ENCODE measurements around the gene LCE2B. TPM values are rescaled to one million over a fixed set of nuclear protein-coding genes. Genes with fewer than 3 reads are reported as not detected.
"Not testable (repeated sequence)": the region's sequence is repeated elsewhere in the genome, so short reads cannot be mapped to it uniquely, and the experiment has no call there.

LCE2B gene, protein sequence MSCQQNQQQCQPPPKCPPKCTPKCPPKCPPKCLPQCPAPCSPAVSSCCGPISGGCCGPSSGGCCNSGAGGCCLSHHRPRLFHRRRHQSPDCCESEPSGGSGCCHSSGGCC
- not detected for total RNA-seq

DNA sequence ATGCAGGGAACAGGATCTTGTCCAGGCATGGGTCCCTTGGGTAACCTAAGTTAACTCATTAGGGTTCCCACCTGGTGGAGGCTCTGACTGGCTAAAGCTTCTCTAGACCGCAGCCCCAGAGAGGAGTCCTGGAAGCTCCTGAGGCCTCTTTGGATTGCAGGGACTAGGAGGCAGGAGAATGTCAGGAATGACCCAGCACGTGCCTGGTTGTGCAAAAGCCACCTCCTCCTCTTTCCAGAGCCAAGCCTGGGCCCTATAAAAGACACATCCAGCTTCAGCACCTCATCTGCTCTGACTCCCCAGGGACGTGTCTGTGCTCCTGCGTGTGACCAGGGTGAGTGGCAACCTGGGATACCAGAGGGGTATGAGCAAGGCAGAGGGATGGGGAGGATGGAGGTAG, at the start of gene LCE2B:
Gene LCE2B, plus strand, starts transcription at position 301 of the 400 bp plus-strand sequence. CDS start 721 bp downstream, outside the sequence.
- H3K27me3 ChIP-seq (ENCODE audit: insufficient read depth, low read length); H3K4me1 ChIP-seq (ENCODE audit: insufficient read depth, low read length); H3K9me3 ChIP-seq (ENCODE audit: low read depth, low read length); H3K4me3 ChIP-seq (ENCODE audit: low read length): not testable (repeated sequence)

DNA sequence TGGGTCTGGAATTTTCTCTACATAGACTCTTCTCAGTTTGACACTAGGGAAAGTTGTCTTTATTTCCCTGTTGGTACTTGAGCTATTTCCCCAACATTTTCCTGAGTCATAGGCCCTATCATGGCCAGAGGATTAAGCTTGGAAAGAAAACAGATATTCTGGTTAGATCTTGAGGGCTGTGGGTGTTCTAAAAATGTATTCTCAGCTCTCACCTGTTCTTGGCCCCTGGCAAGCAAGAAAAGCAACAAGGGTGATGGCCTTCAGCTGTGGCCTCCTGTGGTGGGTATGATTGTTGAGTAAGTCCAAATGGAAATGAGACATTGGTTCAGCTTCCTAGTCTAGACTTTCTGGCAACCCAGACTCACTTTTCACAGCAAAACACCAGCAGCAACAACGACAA, 45.6 kb upstream of the LCE2B start:
- H3K9me3 ChIP-seq (ENCODE audit: low read depth, low read length): no peaks in the 10 kb centered on the region
- no peaks in the 10 kb centered on the region for H3K27me3 ChIP-seq (ENCODE audit: insufficient read depth, low read length)
- no peaks in the 10 kb centered on the region for H3K4me1 ChIP-seq (ENCODE audit: insufficient read depth, low read length)
- no peak overlapping the region for H3K4me3 ChIP-seq (ENCODE audit: low read length)

DNA sequence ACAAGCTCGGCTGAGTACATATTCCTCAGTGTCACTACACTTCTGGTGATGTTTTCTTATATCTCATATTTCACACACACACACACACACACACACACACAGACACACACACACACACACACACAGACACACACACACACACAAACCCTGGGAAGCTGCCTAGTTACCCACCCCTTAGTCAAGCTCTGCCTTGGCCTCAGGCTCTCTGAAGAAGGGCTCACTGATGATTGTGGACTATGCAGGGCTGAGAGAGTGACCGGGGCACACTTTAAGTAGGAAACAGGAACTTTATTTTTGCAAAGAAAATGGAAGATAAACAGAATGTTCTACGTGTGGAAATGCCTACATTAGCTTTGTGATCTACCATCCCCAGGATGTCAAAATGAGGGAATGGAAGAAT, 42.0 kb upstream of the LCE2B start:
- no peaks in the 10 kb centered on the region for H3K9me3 ChIP-seq (ENCODE audit: low read depth, low read length)
- H3K4me1 ChIP-seq (ENCODE audit: insufficient read depth, low read length): no peaks in the 10 kb centered on the region
- no peak overlapping the region for H3K4me3 ChIP-seq (ENCODE audit: low read length)
- H3K27me3 ChIP-seq (ENCODE audit: insufficient read depth, low read length): no peaks in the 10 kb centered on the region

GRCh38 chr1:152645146-152645545, 40.8 kb upstream of the LCE2B start:
- no peaks in the 10 kb centered on the region for H3K9me3 ChIP-seq (ENCODE audit: low read depth, low read length)
- H3K27me3 ChIP-seq (ENCODE audit: insufficient read depth, low read length): peaks cover under 1% of the 10 kb centered on the region
- H3K4me3 ChIP-seq (ENCODE audit: low read length): no peak overlapping the region
- no peaks in the 10 kb centered on the region for H3K4me1 ChIP-seq (ENCODE audit: insufficient read depth, low read length)

DNA sequence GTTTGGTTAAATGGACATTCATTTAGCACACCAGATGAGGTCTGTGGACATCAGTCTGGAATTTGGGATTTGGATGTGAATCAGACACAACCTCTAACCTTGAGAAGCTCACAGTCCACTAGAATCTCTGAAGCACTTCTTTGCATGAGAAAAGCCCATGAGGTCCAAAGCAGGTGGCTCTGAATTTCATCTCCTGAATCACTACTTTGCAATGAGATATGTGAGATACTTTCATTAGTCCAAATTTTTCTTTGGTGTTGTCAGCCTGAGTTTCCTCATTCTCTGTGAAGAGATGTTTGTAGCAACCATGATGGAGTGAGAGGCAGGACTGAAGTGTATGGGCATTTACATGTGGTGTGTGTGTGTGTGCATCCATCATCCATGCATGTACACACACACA, 39.3 kb upstream of the LCE2B start:
- Histone ChIP-seq H3K9me3 (ENCODE audit: low read depth, low read length) (no peaks in the 10 kb centered on the region), H3K27me3 (ENCODE audit: insufficient read depth, low read length) (peaks cover 9% of the 10 kb centered on the region), H3K4me1 (ENCODE audit: insufficient read depth, low read length) (no peaks in the 10 kb centered on the region), H3K4me3 (ENCODE audit: low read length) (no peak overlapping the region)

GRCh38 chr1:152654110-152654509, 31.8 kb upstream of the LCE2B start:
- Histone ChIP-seq H3K9me3 (ENCODE audit: low read depth, low read length) (no peaks in the 10 kb centered on the region), H3K27me3 (ENCODE audit: insufficient read depth, low read length) (peaks cover 13% of the 10 kb centered on the region), H3K4me1 (ENCODE audit: insufficient read depth, low read length) (no peaks in the 10 kb centered on the region), H3K4me3 (ENCODE audit: low read length) (no peak overlapping the region)

GRCh38 chr1:152656459-152656858, 29.5 kb upstream of the LCE2B start:
- no peaks in the 10 kb centered on the region for H3K9me3 ChIP-seq (ENCODE audit: low read depth, low read length)

GRCh38 chr1:152657677-152658076, 28.2 kb upstream of the LCE2B start:
- no peaks in the 10 kb centered on the region for H3K27me3 ChIP-seq (ENCODE audit: insufficient read depth, low read length)
- no peaks in the 10 kb centered on the region for H3K9me3 ChIP-seq (ENCODE audit: low read depth, low read length)
- no peaks in the 10 kb centered on the region for H3K4me1 ChIP-seq (ENCODE audit: insufficient read depth, low read length)
- H3K4me3 ChIP-seq (ENCODE audit: low read length): no peak overlapping the region

More at GRCh38 chr1:152656459-152656858, 29.5 kb upstream of the LCE2B start:
- Histone ChIP-seq H3K4me3 (ENCODE audit: low read length) (no peak overlapping the region), H3K4me1 (ENCODE audit: insufficient read depth, low read length) (no peaks in the 10 kb centered on the region), H3K27me3 (ENCODE audit: insufficient read depth, low read length) (peaks cover 6% of the 10 kb centered on the region)

DNA sequence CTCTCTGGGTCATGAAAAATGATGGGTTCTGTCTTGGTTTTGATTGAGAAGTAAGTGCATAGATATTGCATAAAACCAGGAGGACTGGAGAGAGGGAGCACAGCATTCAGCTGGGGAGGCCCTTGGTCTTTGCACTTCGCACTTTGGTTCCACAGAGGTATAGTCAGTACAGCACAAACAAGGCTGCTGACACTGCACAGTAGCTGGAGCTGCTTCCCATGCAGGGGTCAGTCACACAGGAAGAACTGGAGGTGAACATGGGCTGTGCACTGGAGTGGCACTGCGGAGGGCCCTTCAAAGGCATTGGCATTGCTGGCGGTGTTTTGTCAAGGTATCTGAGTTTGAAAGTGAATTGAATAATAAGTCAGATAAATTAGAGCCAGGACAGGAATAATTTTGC, 27.3 kb upstream of the LCE2B start:
- H3K27me3 ChIP-seq (ENCODE audit: insufficient read depth, low read length): no peaks in the 10 kb centered on the region
- no peaks in the 10 kb centered on the region for H3K4me1 ChIP-seq (ENCODE audit: insufficient read depth, low read length)
- H3K4me3 ChIP-seq (ENCODE audit: low read length): no peak overlapping the region
- no peaks in the 10 kb centered on the region for H3K9me3 ChIP-seq (ENCODE audit: low read depth, low read length)

GRCh38 chr1:152663098-152663497, 22.8 kb upstream of the LCE2B start, which contains the start of gene LCE2D:
Gene LCE2D (plus strand): TSS chr1:152663380. CDS start chr1:152664106, 726 bp downstream.
- Histone ChIP-seq H3K9me3 (ENCODE audit: low read depth, low read length) (no peaks in the 10 kb centered on the region), H3K4me1 (ENCODE audit: insufficient read depth, low read length) (no peaks in the 10 kb centered on the region), H3K4me3 (ENCODE audit: low read length) (no peak within 1 kb of the TSS), H3K27me3 (ENCODE audit: insufficient read depth, low read length) (no peaks in the 10 kb centered on the region)

DNA sequence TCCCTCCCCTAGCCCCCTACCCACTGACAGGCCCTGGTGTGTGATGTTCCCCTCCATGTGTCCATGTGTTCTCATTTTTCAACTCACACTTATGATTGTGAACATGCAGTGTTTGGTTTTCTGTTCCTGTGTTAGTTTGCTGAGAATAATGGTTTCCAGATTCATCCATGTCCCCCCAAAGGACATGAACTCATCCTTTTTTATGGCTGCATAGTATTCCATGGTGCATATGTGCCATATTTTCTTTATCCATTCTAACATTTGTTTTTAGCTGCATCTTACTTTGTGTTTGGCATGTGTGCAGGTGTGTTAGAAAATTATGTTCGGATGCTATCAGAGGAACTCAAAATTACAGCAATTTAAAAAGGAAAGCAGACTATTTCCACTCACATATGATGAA, 19.8 kb upstream of the LCE2B start:
- not testable (repeated sequence) for H3K27me3 ChIP-seq (ENCODE audit: insufficient read depth, low read length)

GRCh38 chr1:152667648-152668047, 18.3 kb upstream of the LCE2B start:
- no peaks in the 10 kb centered on the region for H3K27me3 ChIP-seq (ENCODE audit: insufficient read depth, low read length)
- H3K4me1 ChIP-seq (ENCODE audit: insufficient read depth, low read length): no peaks in the 10 kb centered on the region
- no peak overlapping the region for H3K4me3 ChIP-seq (ENCODE audit: low read length)
- H3K9me3 ChIP-seq (ENCODE audit: low read depth, low read length): no peaks in the 10 kb centered on the region

More for the DNA sequence above, 19.8 kb upstream of the LCE2B start:
- not testable (repeated sequence) for H3K9me3 ChIP-seq (ENCODE audit: low read depth, low read length); H3K4me1 ChIP-seq (ENCODE audit: insufficient read depth, low read length); H3K4me3 ChIP-seq (ENCODE audit: low read length)

- Histone ChIP-seq H3K27me3 (ENCODE audit: insufficient read depth, low read length) (no peaks in the 10 kb centered on the region), H3K4me1 (ENCODE audit: insufficient read depth, low read length) (no peaks in the 10 kb centered on the region), H3K4me3 (ENCODE audit: low read length) (no peak overlapping the region), H3K9me3 (ENCODE audit: low read depth, low read length) (no peaks in the 10 kb centered on the region)
Measured at GRCh38 chr1:152673016-152673415, 12.9 kb upstream of the LCE2B start.

DNA sequence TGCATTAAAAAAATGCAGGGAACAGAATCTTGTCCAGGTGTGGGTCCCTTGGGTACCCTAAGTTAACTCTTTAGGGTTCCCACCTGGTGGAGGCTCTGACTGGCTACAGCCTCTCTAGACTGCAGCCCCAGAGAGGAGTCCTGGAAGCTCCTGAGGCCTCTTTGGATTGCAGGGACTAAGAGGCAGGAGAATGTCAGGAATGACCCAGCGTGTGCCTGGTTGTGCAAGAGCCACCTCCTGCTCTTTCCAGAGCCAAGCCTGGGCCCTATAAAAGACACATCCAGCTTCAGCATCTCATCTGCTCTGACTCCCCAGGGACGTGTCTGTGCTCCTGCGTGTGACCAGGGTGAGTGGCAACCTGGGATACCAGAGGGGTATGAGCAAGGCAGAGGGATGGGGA, 10.9 kb upstream of the LCE2B start, which contains the start of gene LCE2C:
Gene LCE2C, plus strand, starts transcription at position 297 of the 400 bp plus-strand sequence. CDS start 737 bp downstream, outside the sequence.
- not testable (repeated sequence) for H3K9me3 ChIP-seq (ENCODE audit: low read depth, low read length); H3K27me3 ChIP-seq (ENCODE audit: insufficient read depth, low read length); H3K4me3 ChIP-seq (ENCODE audit: low read length); H3K4me1 ChIP-seq (ENCODE audit: insufficient read depth, low read length)

- no peak overlapping the region for H3K4me3 ChIP-seq (ENCODE audit: low read length)
- no peaks in the 10 kb centered on the region for H3K9me3 ChIP-seq (ENCODE audit: low read depth, low read length)
- H3K4me1 ChIP-seq (ENCODE audit: insufficient read depth, low read length): no peaks in the 10 kb centered on the region
- peaks cover 2% of the 10 kb centered on the region for H3K27me3 ChIP-seq (ENCODE audit: insufficient read depth, low read length)
Measured at GRCh38 chr1:152679459-152679858, 6.5 kb upstream of the LCE2B start.

- peaks cover 2% of the 10 kb centered on the region for H3K27me3 ChIP-seq (ENCODE audit: insufficient read depth, low read length)
- H3K9me3 ChIP-seq (ENCODE audit: low read depth, low read length): no peaks in the 10 kb centered on the region
- H3K4me1 ChIP-seq (ENCODE audit: insufficient read depth, low read length): no peaks in the 10 kb centered on the region
- no peak overlapping the region for H3K4me3 ChIP-seq (ENCODE audit: low read length)
Measured at GRCh38 chr1:152681616-152682015, 4.3 kb upstream of the LCE2B start.
